ENCODE measurements around the gene ZNF665.

DNA sequence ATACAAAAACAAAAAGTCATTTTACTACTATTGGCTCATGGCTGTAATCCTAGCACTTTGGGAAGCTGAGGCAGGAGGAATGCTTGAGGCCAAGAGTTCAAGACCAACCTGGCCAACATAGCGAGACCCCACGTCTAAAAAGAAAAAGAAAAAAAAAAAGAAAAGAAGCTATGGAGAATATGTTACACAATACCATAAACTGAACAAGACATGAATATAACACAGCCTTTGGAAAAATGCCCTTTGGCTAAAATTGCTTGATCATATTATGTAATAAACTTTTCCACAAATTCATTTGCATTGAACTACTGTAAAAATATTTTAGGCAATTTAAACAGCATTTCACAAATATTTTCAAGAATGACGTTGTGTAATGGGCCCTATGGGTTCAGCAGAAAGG lies 56.7 kb downstream of the ZNF665 start:
- no peak for TF ChIP-seq POLR2A (IDR thresholded peaks at IDR 0.05; ENCODE audit: low read depth, low read length)
- no peak for TF ChIP-seq CTCF (IDR thresholded peaks at IDR 0.05; ENCODE audit: extremely low read depth in 1 of 2, insufficient read depth in 1 of 2, low read depth in 1 of 2, low read length in 2 of 2)
- no peak for TF ChIP-seq POLR2AphosphoS5 (IDR thresholded peaks at IDR 0.05; ENCODE audit: insufficient read depth, low read depth, low read length)
- no peak for TF ChIP-seq FOS (IDR thresholded peaks at IDR 0.05; ENCODE audit: borderline replicate concordance, insufficient read depth, low read length)
- TF ChIP-seq EZH2 (IDR thresholded peaks at IDR 0.05; ENCODE audit: borderline replicate concordance, low read depth, low read length, severe bottlenecking) = no peak
- TF ChIP-seq JUN (IDR thresholded peaks at IDR 0.05; ENCODE audit: borderline replicate concordance, insufficient read depth, insufficient read length, low read depth) = no peak

Measured in endothelial cell of umbilical vein (primary cell).